ENCODE measurements around the gene RAB33B.

The RAB33B gene

GRCh38 chr4:139419388-139419914, 34.5 kb upstream of the RAB33B start:
- Histone ChIP-seq H3K4me3 (replicated peaks; ENCODE audit: insufficient read depth, low read length) (no peak overlapping the region), H3K27ac (replicated peaks) (peak overlapping the region; percentile 68), H3K27me3 (ENCODE audit: insufficient read depth, poor library complexity, severe bottlenecking) (no peaks in the 10 kb centered on the region)
- TF ChIP-seq, protein P1, sequence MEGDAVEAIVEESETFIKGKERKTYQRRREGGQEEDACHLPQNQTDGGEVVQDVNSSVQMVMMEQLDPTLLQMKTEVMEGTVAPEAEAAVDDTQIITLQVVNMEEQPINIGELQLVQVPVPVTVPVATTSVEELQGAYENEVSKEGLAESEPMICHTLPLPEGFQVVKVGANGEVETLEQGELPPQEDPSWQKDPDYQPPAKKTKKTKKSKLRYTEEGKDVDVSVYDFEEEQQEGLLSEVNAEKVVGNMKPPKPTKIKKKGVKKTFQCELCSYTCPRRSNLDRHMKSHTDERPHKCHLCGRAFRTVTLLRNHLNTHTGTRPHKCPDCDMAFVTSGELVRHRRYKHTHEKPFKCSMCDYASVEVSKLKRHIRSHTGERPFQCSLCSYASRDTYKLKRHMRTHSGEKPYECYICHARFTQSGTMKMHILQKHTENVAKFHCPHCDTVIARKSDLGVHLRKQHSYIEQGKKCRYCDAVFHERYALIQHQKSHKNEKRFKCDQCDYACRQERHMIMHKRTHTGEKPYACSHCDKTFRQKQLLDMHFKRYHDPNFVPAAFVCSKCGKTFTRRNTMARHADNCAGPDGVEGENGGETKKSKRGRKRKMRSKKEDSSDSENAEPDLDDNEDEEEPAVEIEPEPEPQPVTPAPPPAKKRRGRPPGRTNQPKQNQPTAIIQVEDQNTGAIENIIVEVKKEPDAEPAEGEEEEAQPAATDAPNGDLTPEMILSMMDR (IDR thresholded peaks at IDR 0.05; ENCODE audit: insufficient read depth, low read length): no peak
- peak; percentile 69; the same call in 1 of the 2 replicates for TF ChIP-seq SPI1 (IDR thresholded peaks at IDR 0.05; ENCODE audit: borderline replicate concordance, low read depth)
- peak; percentile 99 for TF ChIP-seq POLR2AphosphoS5 (IDR thresholded peaks at IDR 0.05; ENCODE audit: low read depth)
- peak; percentile 72 for TF ChIP-seq REST (IDR thresholded peaks at IDR 0.05; ENCODE audit: insufficient replicate concordance, low read depth)
- TF ChIP-seq GABPA (IDR thresholded peaks at IDR 0.05; ENCODE audit: low read depth): peak; percentile 70
- DNase-seq (ENCODE audit: low read depth in 1 of 2, low spot score in 1 of 2): peak; percentile 67 to 97

DNA sequence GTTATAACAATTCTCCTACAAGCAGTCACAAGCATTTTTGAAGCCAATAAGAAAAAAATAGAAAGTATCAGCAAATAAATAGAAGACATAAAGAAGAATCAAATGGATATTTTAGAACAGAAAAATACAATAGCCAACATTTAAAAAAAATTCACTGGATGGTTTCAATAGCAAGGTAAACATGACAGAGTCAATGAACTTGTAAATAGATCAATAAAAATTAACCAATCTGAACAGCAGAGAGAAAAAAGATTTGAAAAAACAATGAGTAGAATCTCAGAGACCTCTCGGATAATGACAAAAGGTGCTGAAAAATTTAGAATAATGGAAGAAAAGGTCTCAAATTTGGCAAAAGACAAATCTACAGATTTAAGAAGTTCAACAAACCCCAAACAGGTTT, 33.3 kb upstream of the RAB33B start:
- DNase-seq (ENCODE audit: low read depth in 1 of 2, low spot score in 1 of 2): no peak
- H3K27ac ChIP-seq (replicated peaks): no peak overlapping the region
- no peak overlapping the region for H3K4me3 ChIP-seq (replicated peaks; ENCODE audit: insufficient read depth, low read length)
- H3K27me3 ChIP-seq (ENCODE audit: insufficient read depth, poor library complexity, severe bottlenecking): no peaks in the 10 kb centered on the region
- TF ChIP-seq, protein P1 (IDR thresholded peaks at IDR 0.05; ENCODE audit: insufficient read depth, low read length): no peak
- TF ChIP-seq POLR2AphosphoS5 (IDR thresholded peaks at IDR 0.05; ENCODE audit: low read depth) (no peak), SPI1 (IDR thresholded peaks at IDR 0.05; ENCODE audit: borderline replicate concordance, low read depth) (no peak), REST (IDR thresholded peaks at IDR 0.05; ENCODE audit: insufficient replicate concordance, low read depth) (no peak), GABPA (IDR thresholded peaks at IDR 0.05; ENCODE audit: low read depth) (no peak)

- no peak for TF ChIP-seq REST (IDR thresholded peaks at IDR 0.05; ENCODE audit: insufficient replicate concordance, low read depth)
- no peak for TF ChIP-seq POLR2AphosphoS5 (IDR thresholded peaks at IDR 0.05; ENCODE audit: low read depth)
- TF ChIP-seq, protein P1 (IDR thresholded peaks at IDR 0.05; ENCODE audit: insufficient read depth, low read length): no peak
- no peak for TF ChIP-seq SPI1 (IDR thresholded peaks at IDR 0.05; ENCODE audit: borderline replicate concordance, low read depth)
- no peak overlapping the region for H3K27ac ChIP-seq (replicated peaks)
- no peaks in the 10 kb centered on the region for H3K27me3 ChIP-seq (ENCODE audit: insufficient read depth, poor library complexity, severe bottlenecking)
- H3K4me3 ChIP-seq (replicated peaks; ENCODE audit: insufficient read depth, low read length): no peak overlapping the region
- DNase-seq (ENCODE audit: low read depth in 1 of 2, low spot score in 1 of 2): no peak
Observed at GRCh38 chr4:139436122-139436521, 17.8 kb upstream of the RAB33B start.
